Suppressor macrophage treated with lipopolysaccharide for 1 hour (primary cell): Measurements from ENCODE around the gene CPXM2.

ENCODE experiments used
- DNase-seq, 3 donors: peaks; one replicate each; pipeline ENCODE4 v3.0.0-alpha.2; 2020 to 2022

CPXM2 gene

DNA sequence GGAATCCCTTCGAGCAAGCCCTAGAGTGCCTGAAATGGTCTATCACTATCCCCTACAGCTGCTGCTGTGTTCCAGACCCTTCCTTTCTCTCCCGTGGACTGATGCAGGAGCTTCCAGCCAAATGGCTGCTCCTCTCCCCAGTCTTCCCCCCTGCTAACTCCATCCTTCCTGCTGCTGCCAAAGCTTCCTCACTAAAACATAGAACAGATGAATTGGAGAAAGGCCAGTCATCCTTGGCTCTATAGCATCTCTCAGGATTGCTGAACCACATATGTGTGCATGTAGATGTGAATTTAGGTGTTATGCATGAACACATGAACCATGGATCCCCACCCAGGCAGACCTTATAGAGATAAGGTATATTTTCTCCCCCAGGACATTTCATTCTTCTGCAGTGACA, 164.8 kb downstream of the CPXM2 start:
- DNase-seq, result no peak

DNA sequence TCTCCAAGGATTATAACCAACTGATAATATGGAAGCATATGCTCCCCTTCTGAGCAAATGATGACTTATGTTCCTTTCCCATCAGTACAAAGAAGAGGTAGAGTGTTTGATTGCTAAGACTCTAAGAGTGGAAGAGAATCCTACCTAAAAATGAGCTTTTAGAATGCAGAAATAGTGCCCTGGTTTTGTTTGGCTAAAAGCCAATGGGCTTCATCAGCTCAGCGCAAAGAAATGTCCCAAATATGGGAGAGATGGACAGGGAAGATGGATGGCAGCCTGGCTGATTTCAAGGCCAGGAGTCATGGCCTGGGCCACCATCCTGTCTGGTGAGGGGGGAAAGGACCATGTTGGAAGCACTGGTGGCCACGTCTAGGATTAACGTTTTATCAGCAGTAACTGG, 165.2 kb downstream of the CPXM2 start:
- no peak for DNase-seq

DNA sequence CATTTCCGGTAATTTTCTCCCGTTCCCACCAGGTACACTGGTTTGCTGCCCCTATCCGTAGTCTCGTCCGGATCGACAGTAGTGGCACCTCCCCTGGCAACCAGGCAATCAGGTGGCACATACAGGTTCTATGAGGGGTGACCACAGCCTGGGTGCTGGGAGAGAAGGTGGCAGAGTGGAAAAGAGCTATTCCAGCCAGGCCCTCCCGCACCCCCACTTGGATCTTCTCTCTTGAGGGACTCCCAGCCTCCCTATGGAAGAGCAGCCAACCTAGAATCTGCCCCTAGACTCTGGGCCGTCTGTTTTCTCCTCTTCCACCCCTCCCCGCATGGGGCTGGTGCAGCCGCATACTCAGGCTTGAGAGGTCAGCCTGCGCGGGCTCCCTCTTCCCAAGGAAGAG, 166.9 kb downstream of the CPXM2 start:
- DNase-seq, result no peak

DNA sequence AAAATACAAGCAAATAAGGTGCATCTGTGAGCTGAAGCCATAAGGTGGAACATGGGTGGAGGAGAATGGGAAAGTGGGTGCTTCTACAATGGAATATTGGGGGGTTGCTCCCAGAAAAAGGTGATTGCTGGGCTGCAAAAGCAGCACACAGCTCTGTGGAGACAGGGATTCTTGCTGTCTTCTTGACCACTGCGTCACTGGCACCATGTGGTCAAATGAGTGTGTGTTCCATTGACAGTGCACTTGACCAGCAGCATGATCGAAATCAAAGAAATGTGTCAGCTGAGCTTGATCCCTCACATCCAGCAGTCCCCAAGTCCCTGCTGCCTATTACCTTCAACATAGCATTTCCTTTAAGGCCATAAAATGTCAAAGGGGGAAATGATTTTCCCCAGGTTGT, 169.3 kb downstream of the CPXM2 start:
- no peak for DNase-seq

DNA sequence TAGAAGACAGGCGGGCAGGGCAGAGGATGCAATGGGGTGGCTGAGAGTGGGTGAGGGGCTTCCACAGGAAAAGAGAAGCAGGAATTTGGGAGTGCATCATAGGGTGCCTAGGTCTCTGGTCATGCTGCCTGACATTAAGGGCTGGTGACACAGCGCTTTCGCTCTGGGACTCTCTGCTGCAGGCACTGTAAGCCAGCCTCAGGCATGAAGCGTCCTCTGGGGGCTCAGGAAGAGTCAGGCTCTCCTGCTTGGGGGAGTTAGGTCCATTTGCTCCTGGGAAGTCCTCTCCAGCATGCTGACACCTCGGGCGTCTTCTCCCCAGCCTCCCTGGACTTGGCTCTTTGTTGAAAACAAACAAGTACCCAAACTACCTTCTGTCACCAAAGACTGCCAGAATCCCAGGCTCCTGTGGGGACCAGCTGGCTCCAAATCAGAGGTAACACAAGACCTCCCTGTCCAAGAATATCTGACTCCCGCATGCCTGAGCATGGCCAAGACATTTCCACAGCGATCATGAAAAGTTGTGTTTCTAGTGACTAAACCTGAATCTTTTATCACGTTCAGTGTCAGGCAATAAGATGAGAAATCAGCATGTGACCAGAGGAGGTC, 170.1 kb downstream of the CPXM2 start:
- DNase-seq, result no peak

DNA sequence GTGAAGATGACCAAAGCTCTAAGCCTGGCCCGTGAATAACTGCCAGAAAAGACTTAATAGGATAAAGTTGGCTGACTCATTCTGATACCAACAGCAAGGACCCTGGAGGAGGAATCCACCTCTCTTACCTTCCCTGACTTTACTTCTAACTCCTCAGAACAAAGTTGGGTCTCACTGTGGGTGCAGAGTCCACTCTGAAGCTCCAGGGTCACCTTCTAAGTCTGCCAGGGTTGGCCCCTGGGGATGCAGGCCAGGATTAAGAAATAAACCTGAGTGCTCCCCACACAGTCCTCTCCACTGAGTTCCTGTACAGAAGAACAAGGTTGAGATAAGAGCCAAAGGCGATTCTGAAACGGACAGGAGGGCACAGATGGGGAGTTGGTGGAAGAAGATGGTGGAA, 171.1 kb downstream of the CPXM2 start:
- no peak for DNase-seq

DNA sequence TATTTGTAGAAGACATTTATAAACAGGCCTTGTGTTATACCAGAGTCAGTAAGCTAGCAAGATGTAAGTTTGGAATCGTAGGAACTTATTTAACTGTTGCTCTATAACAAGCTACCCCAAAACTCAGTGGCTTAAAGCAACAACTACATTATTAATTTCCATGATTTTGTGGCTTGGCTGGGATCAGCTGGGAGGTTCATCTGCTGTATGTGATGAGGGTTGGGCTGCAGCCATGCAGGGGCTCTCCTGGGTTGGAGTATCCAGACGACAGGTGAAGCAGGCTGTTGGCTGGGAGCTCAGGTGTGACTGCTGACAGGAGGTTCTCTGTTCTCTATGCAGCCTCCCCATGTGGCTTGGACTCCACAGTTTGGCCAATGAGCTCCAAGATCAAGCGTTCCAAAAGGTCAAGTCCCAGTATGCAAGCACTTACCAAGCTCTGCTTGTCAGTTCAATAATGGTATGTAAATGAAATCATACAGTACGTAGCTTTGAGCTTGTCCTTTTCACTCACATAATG, 173.0 kb downstream of the CPXM2 start:
- DNase-seq, result no peak

DNA sequence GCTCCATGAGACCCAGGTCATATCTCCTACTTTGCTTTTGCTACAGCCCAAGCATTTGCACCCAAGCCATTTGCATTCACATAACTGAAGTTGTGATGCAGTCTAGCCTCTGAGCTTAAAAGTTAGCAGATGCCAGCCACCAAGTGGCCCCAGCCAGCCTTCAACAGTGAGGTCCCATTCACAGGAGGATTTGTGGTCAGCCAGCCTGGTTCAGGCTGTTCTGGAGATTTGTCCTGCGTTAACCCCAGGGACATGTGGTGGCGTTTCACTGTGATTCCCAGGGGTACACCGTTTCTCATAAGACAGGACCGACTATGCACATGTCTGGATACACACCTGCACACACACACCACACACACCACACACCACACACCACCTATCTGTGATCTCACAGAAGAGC, 174.3 kb downstream of the CPXM2 start:
- DNase-seq, result no peak

DNA sequence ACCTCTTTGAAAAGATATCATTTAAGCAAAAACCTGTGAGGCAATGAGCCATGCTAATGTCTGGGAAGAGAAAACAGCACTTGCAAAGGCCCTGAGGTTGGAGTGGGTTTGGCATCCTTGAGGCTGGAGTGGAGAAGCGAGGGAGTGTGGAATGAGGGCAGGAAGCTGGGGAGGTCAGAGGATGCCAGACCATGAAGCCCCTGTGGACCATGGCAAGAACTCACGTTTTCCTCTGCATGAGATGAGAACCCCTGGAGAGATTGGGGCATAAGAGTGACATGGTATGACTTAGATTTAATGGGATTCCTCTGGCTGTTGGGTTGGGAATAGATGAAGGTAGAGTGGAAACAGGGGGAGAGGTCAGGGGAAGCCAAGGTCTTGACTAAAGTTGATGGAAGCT, 176.1 kb downstream of the CPXM2 start:
- no peak for DNase-seq

DNA sequence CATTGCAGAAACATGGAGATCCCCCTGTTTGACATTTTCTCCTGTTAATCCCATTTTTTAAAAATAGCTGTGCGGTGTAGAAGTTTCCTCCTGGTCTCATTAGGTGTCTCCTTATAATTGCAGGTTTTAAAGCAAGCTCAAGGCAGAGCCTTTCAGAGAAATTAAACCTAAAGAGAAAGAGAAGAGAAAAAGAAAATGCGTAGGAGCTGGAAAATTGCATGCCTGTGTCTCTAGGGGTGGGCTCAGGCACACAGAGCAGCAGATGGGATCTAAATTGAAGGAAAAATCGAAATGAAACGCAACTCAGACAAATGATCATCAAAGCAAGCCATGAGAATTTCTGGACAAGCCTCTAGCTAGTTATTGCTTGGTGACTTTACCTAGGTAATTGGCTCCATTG, 185.4 kb downstream of the CPXM2 start:
- DNase-seq, result no peak

DNA sequence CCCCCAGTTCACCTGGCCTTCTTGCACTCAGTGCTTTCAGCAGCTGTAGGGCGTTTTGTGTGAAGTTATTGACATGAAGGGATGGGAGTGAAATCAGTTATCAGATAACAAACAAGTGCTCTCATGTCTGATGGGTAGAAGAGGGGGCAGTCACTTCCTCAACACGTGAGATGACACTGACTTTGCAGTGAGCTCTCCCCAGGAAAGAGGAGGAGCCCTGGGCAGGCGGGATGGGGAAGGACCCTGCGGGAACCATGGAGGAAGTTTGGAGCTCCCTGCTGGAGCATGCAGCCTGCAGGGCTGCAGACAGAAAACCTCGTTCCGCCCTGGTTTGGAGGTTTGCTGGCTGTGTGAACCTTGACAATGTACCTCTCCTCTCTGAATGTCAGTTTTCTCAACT, 186.8 kb downstream of the CPXM2 start:
- DNase-seq, result no peak

DNA sequence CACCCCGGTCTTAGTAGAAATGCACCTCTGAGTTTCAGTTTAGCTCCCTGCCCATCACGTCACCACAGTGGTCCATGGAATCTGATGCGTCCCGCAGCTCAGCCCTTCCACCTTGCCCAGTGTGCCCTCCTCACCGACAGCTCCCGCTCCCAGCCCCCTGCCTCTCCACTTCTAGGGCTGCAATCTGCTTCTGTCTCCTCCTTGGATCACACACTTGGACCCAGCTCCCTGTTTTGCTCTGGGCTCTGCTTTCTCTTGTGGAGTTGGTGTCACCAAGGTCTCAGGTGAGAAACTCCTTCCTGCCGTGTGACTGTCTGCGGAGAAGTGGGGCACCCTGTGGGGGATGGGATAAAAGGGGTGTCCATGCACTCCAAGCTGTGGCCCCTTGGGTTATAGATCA, 187.5 kb downstream of the CPXM2 start:
- no peak for DNase-seq

DNA sequence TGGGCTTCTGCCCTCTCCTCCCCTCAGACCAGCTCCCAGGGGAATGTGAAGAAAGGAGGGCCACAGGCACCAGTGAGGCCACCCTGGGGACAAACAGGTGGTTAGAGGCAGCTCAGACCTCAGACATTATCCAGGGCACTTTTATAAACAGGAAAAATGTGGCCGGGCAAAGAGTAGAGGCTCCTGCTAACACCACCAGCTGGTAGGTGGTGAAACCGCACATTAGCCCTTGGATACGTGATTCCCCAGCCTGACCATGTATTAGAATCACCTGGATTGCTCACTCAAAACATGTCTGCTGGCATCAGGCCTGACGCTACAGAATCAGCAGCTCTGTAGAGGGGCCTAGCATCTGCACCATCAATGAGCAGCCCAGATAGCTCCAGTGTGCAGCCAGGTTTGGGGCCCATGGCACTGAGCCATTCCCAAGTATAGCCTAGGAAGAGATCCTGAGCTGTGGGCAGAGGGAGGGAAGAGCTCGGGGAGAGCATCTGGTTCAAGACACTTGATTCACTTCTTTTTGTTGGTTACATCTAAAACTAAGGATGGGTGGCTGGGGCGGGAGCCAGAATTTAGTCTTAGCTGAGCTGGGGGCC, 188.3 kb downstream of the CPXM2 start:
- DNase-seq, result no peak
